NCI-H2029 (cell line): ENCODE measurements around the gene ALPI.

ENCODE experiments used
- DNase-seq: peaks from one replicate; lab custom pipeline; 2025; lab: John Stamatoyannopoulos, UW

ALPI gene

GRCh38 chr2:232485757-232486557 is 30.0 kb downstream of the ALPI start:
- DNase-seq = no peak

- DNase-seq = no peak
Measured at GRCh38 chr2:232486558-232487384, 30.8 kb downstream of the ALPI start.

DNA sequence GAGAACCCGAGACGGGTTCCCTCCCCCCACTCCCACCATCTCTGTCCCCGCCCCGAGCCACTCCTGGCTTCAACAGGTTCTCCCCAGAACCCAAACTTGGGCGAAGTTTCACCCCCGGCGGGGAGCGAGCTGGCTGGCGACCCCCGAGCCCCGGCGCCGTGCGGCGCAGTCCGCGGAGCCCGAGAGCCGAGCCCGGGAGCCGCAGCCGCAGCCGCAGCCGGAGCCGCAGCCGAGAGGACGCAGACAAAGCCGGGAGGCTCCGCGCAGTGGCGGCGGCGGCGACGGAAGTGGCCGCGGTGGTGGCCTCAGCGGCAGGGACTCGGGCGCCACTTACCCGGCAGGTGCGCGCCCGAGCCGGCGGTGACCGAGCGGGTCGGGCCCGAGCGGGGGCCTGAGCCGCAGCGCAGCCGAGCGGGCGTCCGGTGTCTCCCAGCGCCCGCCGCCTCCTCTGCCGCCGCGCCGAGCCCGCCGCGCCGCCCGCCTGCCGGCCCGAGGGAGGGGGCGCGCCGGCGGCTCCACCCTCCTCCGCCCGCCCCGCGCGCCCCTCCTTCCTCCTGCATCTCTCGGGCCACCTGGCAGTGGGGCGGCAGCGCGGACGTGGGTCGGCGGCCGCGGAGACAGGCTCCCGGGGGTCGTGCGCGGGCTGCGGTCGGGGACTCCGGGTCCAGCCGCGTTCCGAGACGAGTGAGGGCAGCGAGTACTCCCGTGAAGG is 31.6 kb downstream of the ALPI start, which contains the start of gene ECEL1:
TSS of gene ECEL1 (minus strand) at position 450 of the 712 bp plus-strand sequence. CDS start 1,181 bp downstream, outside the sequence.
- no peak for DNase-seq

GRCh38 chr2:232488097-232488711 is 32.3 kb downstream of the ALPI start:
- no peak for DNase-seq

DNA sequence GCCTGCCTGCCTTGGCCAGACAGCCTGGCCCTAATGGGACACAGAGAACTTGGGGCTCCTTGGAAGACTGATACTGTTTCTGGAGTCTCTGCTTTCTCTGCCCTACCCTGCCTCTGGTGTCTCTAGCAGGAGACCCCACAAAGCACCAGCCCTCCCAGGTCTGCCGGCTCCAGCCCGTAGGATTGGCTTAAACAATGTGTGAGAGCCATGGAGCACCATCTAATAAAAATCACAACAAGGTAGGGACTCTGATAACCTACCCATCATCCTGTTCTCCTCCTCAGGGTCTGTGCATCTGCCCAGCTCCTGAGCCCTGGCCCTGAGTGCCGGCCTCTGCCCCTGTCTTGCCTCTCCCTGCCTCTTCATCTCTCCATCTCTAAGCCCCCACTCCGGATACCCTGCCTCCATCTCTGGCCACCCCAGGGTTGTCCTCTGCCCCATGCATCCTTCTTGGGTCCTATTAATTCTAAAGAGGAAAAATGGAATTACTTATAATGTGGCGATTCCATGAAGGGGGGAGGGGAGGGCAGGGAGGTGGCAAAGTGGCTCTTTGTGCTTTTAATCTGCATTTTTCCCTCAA is 32.9 kb downstream of the ALPI start:
- DNase-seq = no peak

- DNase-seq = no peak
Measured at GRCh38 chr2:232489516-232490220, 33.7 kb downstream of the ALPI start.

DNA sequence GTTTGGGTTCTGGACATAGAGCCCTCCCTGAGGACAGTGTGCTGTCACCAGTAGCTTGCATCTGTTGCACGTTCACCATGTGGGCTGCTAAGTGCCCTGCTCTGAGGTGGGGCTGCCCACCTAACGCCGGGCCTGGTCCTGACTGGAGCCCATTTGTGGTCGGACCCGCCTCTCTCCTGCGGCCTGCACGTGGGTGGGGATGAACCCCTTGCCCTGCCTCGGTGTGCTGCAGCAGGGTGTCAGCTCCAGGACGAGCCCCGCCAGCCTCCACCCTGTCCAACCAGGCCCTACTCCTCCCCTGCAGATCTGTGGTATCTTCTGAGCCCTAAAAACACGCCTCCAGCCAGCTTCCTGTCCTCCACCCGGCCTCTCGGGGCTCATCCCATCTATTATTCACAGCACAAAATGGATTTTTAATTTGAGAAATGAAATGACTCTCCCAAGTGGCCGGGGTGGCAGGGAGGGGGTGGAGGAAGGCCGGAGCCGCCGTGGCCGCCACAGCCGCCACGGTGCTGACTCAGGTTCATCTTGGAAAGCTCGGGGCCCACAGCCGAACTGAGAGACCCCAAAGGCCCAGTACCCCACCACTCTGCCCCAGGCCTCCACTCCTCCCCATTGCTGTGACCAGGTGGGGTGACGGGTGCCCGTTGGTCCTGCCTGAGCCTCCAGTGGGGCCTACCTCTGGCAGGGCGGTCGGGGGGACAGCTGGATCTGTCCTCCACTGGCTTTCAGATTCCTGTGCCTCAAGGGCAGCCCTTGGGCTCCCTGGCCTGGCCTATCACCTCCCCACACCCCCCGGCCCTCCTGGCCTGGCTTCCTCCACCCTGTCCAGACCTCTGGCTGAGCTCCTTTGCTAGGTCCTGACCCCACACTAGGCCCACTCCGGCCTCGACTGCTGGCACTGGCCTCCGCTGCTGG is 34.5 kb downstream of the ALPI start:
- no peak for DNase-seq

DNA sequence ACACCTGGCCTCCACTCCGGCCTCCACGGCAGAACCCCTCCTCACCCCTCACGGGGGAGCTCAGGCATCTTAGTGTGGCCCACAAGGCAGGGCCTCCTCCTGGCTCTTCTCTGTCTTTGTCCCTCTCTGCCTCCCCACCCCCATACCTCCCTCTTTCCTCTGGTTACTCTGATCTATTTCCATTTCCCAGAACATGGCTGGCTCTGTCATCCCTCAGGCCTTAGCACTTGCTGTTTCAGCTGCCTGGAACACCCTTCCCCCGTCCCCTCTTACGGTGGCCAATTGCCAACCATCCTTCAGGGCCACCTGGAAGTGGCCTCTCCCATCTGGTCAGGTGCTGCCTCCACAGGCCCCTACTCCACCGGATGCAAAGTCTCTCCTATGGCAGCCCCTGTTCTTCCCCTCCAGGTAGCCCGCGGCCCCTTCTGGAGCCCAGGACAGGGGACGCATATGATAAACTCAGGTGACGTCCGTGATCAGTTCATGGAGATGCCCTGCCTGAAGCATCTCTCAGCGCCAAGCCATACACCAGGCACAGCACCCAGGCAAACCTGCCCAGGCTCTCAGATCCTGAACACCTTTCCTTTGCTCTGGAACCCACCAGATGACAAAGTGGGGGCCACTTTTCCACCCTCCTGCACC is 35.3 kb downstream of the ALPI start:
- DNase-seq = peak; percentile 23

DNA sequence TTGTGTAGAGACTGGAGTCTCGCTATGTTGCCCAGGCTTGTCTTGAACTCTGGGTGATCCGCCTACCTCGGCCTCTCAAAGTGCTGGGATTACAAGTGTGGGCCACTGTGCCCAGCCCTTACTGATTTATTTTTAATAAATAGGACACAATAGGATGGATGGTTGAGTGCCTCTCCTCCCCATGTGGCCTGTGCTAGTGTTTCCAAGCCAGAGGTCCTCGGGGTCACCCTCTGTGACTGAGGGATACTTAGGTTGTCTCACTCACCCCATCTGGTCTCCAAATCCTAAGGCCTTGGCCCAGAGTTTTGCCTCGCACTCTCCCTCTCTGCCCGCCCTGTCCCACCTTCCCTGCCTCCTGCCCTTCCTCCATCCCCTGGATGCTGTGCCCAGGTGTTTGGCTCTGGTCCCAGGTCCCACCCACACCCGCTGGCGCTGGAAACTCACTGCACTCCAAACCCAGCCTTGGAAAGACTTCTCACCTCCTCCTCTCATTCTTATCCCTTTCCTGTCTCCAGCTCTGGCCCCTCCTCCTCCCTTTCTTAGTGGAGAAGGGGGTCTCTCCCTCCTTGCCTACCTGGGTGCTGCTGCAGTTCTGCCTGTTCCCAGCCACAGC is 36.4 kb downstream of the ALPI start:
- no peak for DNase-seq

GRCh38 chr2:232492963-232493700 is 37.2 kb downstream of the ALPI start:
- DNase-seq = no peak

DNA sequence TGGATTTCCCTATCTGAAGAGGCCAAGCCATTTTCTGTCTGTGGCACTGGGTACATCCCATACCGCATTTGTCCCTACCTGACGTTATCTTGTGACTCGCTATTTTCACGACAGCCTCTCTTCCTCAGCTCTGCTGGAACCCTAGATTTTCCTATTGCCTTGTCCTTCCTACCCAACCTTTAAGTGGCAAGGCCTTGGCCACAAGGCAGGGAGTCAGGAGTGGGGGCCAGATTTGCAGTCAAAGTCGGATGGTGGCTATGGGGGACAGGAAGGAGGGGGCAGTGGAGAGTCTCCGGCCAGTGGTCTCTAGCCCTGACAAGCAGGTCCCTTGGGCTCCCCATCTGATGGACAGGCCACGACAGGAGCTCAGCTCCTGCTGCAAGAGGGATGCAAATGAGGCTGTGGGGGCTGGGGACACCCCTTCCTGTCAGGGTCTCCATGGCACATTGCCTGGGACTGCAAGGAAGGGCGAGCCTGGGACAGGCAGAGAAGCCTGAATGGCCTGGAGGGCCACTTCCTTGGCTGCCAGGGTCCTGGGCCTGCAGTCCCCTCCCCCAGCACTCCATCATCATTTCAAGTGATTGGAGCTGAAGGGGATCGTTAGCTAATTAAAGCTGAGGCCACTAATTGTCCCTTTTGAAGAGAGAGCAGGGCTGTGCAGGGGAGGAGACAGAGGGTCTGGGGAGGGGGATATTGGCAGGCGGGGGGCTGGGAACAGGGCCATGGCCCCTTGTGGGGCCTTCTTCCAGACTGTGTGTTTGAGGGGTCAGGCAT is 37.9 kb downstream of the ALPI start:
- DNase-seq = no peak

GRCh38 chr2:232494542-232494941 is 38.6 kb downstream of the ALPI start:
- DNase-seq = no peak

DNA sequence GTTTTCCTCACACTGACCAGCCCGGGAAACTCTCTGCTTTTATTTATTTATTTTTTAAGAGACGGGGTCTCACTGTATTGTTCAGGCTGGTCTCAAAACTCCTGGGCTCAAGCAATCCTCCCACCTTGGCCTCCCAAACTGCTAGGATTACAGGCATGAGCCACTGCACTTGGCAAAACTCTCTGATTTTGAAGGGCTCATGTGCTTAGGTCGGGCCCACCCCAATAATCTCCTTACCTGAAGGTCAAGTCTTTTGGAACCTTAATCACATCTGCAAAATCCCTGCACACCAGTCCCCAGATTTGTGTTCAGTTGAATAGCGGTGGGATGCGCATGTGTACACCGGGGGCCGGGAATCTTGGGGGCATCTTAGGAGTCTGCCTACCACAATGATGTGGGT is 39.3 kb downstream of the ALPI start:
- no peak for DNase-seq

GRCh38 chr2:232496501-232497270 is 40.7 kb downstream of the ALPI start:
- no peak for DNase-seq

DNA sequence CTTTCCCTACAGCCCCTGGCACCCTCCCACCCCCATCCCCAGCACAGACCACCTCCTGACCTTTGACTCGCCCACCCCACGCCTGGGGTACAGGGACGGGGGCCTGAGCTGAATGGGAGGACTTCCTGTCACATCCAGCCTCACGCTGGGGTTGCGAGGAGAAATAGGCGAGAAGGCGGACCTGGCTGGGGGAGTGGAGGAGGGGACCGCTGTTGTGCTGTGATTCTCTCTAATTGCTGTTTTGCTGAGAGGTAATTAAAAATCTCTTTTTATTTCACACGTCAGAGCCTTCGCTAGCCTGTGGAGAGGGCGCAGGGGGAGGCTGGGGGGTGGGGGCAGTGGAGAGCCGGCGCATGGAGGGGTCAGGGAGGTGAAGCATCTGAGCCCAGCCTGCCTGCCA is 41.4 kb downstream of the ALPI start:
- no peak for DNase-seq

- no peak for DNase-seq
Measured at GRCh38 chr2:232498452-232498851, 42.5 kb downstream of the ALPI start.

DNA sequence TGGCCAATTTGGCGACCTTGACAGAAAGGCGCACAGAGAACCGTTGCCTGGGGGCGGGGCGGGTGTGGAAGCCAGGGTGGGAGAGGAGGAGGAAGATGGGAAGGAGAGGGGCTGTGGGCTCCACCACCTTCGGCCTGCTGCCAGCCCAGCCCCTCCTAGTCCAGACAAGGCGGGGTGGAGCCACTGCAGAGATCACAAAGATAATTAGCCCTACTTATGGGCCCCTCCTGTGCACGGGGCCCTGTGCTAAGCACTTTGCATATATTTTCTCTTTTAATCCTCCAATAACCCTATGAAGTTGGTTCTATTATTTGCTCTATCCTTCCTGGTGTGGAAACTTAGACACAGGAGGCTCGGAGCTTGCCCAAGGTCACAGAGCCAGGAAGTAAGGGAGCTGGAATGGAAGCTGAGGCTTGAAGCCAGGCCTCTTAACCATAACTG is 45.4 kb downstream of the ALPI start:
- DNase-seq = no peak
